GM18517 (cell line): ENCODE results near the gene RRBP1.
"Not testable (repeated sequence)": the region's sequence is repeated elsewhere in the genome, so short reads cannot be mapped to it uniquely, and the experiment has no call there.

Experiments
- ATAC-seq: cut with Tn5 transposase; IDR thresholded peaks from one replicate; pipeline ENCODE4 v1.9.1; 2021; ENCODE audit warnings: mild to moderate bottlenecking, moderate library complexity; ENCODE audit not compliant: unreplicated experiment

Gene RRBP1

GRCh38 chr20:17708675-17709360, 26.8 kb upstream of the RRBP1 start:
- ATAC-seq: no peak

GRCh38 chr20:17707951-17708350, 25.9 kb upstream of the RRBP1 start:
- not testable (repeated sequence) for ATAC-seq

GRCh38 chr20:17706632-17707031, 24.6 kb upstream of the RRBP1 start:
- ATAC-seq: no peak

- ATAC-seq: no peak
Measured at GRCh38 chr20:17705916-17706315, 23.9 kb upstream of the RRBP1 start.

GRCh38 chr20:17704589-17705317, 22.7 kb upstream of the RRBP1 start:
- no peak for ATAC-seq

GRCh38 chr20:17701826-17702225, 19.8 kb upstream of the RRBP1 start:
- no peak for ATAC-seq

- ATAC-seq: no peak
Measured at GRCh38 chr20:17700637-17701036, 18.6 kb upstream of the RRBP1 start.

- no peak for ATAC-seq
Measured at GRCh38 chr20:17699931-17700351, 17.9 kb upstream of the RRBP1 start, which contains the start of gene BANF2. Gene BANF2 (plus strand): TSS chr20:17699966. CDS start chr20:17725026, 25,060 bp downstream.

GRCh38 chr20:17698384-17698783, 16.3 kb upstream of the RRBP1 start:
- ATAC-seq: no peak

GRCh38 chr20:17697171-17697570, 15.1 kb upstream of the RRBP1 start:
- ATAC-seq: no peak

GRCh38 chr20:17696287-17696686, 14.2 kb upstream of the RRBP1 start:
- no peak for ATAC-seq

GRCh38 chr20:17694767-17695166, 12.7 kb upstream of the RRBP1 start:
- no peak for ATAC-seq

- no peak for ATAC-seq
Measured at GRCh38 chr20:17693444-17694001, 11.5 kb upstream of the RRBP1 start.

GRCh38 chr20:17691758-17692157, 9.7 kb upstream of the RRBP1 start:
- ATAC-seq: no peak

- ATAC-seq: no peak
Measured at GRCh38 chr20:17690144-17690543, 8.1 kb upstream of the RRBP1 start.

GRCh38 chr20:17688965-17689364, 6.9 kb upstream of the RRBP1 start:
- no peak for ATAC-seq

- no peak for ATAC-seq
Measured at GRCh38 chr20:17687800-17688199, 5.8 kb upstream of the RRBP1 start.

- ATAC-seq: no peak
Measured at GRCh38 chr20:17685168-17685567, 3.1 kb upstream of the RRBP1 start.

GRCh38 chr20:17684077-17684888, 2.2 kb upstream of the RRBP1 start:
- ATAC-seq: no peak

GRCh38 chr20:17683218-17684076, 1.4 kb upstream of the RRBP1 start:
- ATAC-seq: no peak
